ENCODE results near the gene GIT1.
A peak's percentile ranks its signal among the peaks of the same experiment; 100 is the strongest.

Gene GIT1

GRCh38 chr17:29590411-29591145 lies 1.1 kb upstream of the GIT1 start:
- H3K9me2 ChIP-seq (ENCODE audit: low read depth, low read length), result no peaks in the 10 kb centered on the region
- H3F3A ChIP-seq (ENCODE audit: insufficient read depth, low read length), result no peaks in the 10 kb centered on the region
- H3K27me3 ChIP-seq (ENCODE audit: insufficient read depth, low read length), result no peaks in the 10 kb centered on the region
- H3K4me2 ChIP-seq (ENCODE audit: low read length), result peak overlapping the region; percentile 99
- H2AFZ ChIP-seq (ENCODE audit: low read length), result peak overlapping the region; percentile 29; the same call in 1 of the 2 replicates
- TF ChIP-seq CTCF (IDR thresholded peaks at IDR 0.05; ENCODE audit: low read length) (no peak), EZH2 (IDR thresholded peaks at IDR 0.05; ENCODE audit: borderline replicate concordance, low read length) (no peak)
- peaks cover 9% of the 10 kb centered on the region; the same call in 1 of the 2 replicates for H3K79me2 ChIP-seq (ENCODE audit: insufficient read depth, low read length)
- H4K20me1 ChIP-seq (ENCODE audit: insufficient read depth, low read length), result no peaks in the 10 kb centered on the region
- H3K9ac ChIP-seq (ENCODE audit: low read length), result peak overlapping the region; percentile 93
- no peaks in the 10 kb centered on the region for H3K36me3 ChIP-seq (ENCODE audit: insufficient read depth, low read length)
- peaks cover 72% of the 10 kb centered on the region for H3K4me1 ChIP-seq (ENCODE audit: insufficient read depth, low read length, severe bottlenecking)
- H3K27ac ChIP-seq (ENCODE audit: low read depth, low read length, poor library complexity, severe bottlenecking), result peak overlapping the region; percentile 87
- H3K4me3 ChIP-seq (ENCODE audit: low read depth, low read length, poor library complexity, severe bottlenecking), result peak overlapping the region; percentile 85
- H3K9me3 ChIP-seq (ENCODE audit: low read length), result no peaks in the 10 kb centered on the region

GRCh38 chr17:29588562-29589411 lies 661 bp downstream of the GIT1 start:
- no peak overlapping the region for H2AFZ ChIP-seq (ENCODE audit: low read length)
- peak overlapping the region; percentile 88 for H3K9ac ChIP-seq (ENCODE audit: low read length)
- peaks cover 83% of the 10 kb centered on the region for H3K4me1 ChIP-seq (ENCODE audit: insufficient read depth, low read length, severe bottlenecking)
- H3K36me3 ChIP-seq (ENCODE audit: insufficient read depth, low read length), result 0 out of 2 replicates have a peak, but pooled peaks cover 2% of the 10 kb centered on the region
- peaks cover 9% of the 10 kb centered on the region; the same call in 1 of the 2 replicates for H3K79me2 ChIP-seq (ENCODE audit: insufficient read depth, low read length)
- peak overlapping the region; percentile 94 for H3K4me3 ChIP-seq (ENCODE audit: low read depth, low read length, poor library complexity, severe bottlenecking)
- H3K27me3 ChIP-seq (ENCODE audit: insufficient read depth, low read length), result no peaks in the 10 kb centered on the region
- H3K9me3 ChIP-seq (ENCODE audit: low read length), result no peaks in the 10 kb centered on the region
- H3K9me2 ChIP-seq (ENCODE audit: low read depth, low read length), result no peaks in the 10 kb centered on the region
- no peak for TF ChIP-seq CTCF (IDR thresholded peaks at IDR 0.05; ENCODE audit: low read length)
- no peak for TF ChIP-seq EZH2 (IDR thresholded peaks at IDR 0.05; ENCODE audit: borderline replicate concordance, low read length)
- H3K4me2 ChIP-seq (ENCODE audit: low read length), result peak overlapping the region; percentile 94
- peak overlapping the region; percentile 25 for H3K27ac ChIP-seq (ENCODE audit: low read depth, low read length, poor library complexity, severe bottlenecking)
- no peaks in the 10 kb centered on the region for H3F3A ChIP-seq (ENCODE audit: insufficient read depth, low read length)
- H4K20me1 ChIP-seq (ENCODE audit: insufficient read depth, low read length), result no peaks in the 10 kb centered on the region

GRCh38 chr17:29588017-29588561 lies 1.4 kb downstream of the GIT1 start:
- Histone ChIP-seq H3K79me2 (ENCODE audit: insufficient read depth, low read length) (peaks cover 9% of the 10 kb centered on the region; the same call in 1 of the 2 replicates), H3K4me3 (ENCODE audit: low read depth, low read length, poor library complexity, severe bottlenecking) (peak overlapping the region; percentile 94), H3K36me3 (ENCODE audit: insufficient read depth, low read length) (peaks cover 9% of the 10 kb centered on the region), H2AFZ (ENCODE audit: low read length) (no peak overlapping the region), H3K4me1 (ENCODE audit: insufficient read depth, low read length, severe bottlenecking) (peaks cover 80% of the 10 kb centered on the region), H4K20me1 (ENCODE audit: insufficient read depth, low read length) (no peaks in the 10 kb centered on the region), H3K4me2 (ENCODE audit: low read length) (peak overlapping the region; percentile 94), H3F3A (ENCODE audit: insufficient read depth, low read length) (no peaks in the 10 kb centered on the region), H3K27ac (ENCODE audit: low read depth, low read length, poor library complexity, severe bottlenecking) (peak overlapping the region; percentile 25), H3K9me2 (ENCODE audit: low read depth, low read length) (no peaks in the 10 kb centered on the region), H3K27me3 (ENCODE audit: insufficient read depth, low read length) (no peaks in the 10 kb centered on the region), H3K9me3 (ENCODE audit: low read length) (no peaks in the 10 kb centered on the region), H3K9ac (ENCODE audit: low read length) (peak overlapping the region; percentile 88)
- TF ChIP-seq CTCF (IDR thresholded peaks at IDR 0.05; ENCODE audit: low read length) (no peak), EZH2 (IDR thresholded peaks at IDR 0.05; ENCODE audit: borderline replicate concordance, low read length) (no peak)
